HepG2 (cell line): Measurements from ENCODE around the gene KIF3C. TPM values are rescaled to one million over a fixed set of nuclear protein-coding genes. Genes with fewer than 3 reads are reported as not detected.

ENCODE experiments used
- HNF1B ChIP-seq: sonication (generic); formaldehyde crosslinking; IDR thresholded peaks from 2 replicates; pipeline ENCODE4 v1.5.1; 2020; ENCODE audit warnings: mild to moderate bottlenecking, moderate library complexity, missing genetic modification reagents
- HNRNPLL ChIP-seq: fragments of 200-400 bp; formaldehyde crosslinking; IDR thresholded peaks from 2 replicates; pipeline ENCODE4 v1.6.1; 2017; ENCODE audit warnings: mild to moderate bottlenecking, low read depth, low read length; ENCODE audit not compliant: poor library complexity, severe bottlenecking
- MATR3 ChIP-seq: sonication (generic); formaldehyde crosslinking; IDR thresholded peaks from 2 replicates; pipeline ENCODE4 v1.4.0; 2020; ENCODE audit warnings: missing genetic modification reagents
- MED8 ChIP-seq: sonication (generic); formaldehyde crosslinking; IDR thresholded peaks from 2 replicates; pipeline ENCODE4 v1.8.1; 2023; ENCODE audit warnings: mild to moderate bottlenecking, missing genetic modification reagents; ENCODE audit not compliant: insufficient replicate concordance
- MYC ChIP-seq: sonication (generic); formaldehyde crosslinking; IDR thresholded peaks from 2 replicates; pipeline ENCODE4 v1.9.0; 2021; ENCODE audit warnings: missing genetic modification reagents, borderline replicate concordance
- NFIC ChIP-seq: IDR thresholded peaks from 2 replicates; pipeline ENCODE4 v1.6.1; 2012; ENCODE audit warnings: mild to moderate bottlenecking, low read length, inconsistent platforms
- RBFOX2 ChIP-seq: fragments of 200-400 bp; formaldehyde crosslinking; IDR thresholded peaks from 2 replicates; pipeline ENCODE4 v1.6.1; 2017; ENCODE audit warnings: low read depth, mild to moderate bottlenecking, low read length
- SAP130 ChIP-seq: IDR thresholded peaks from 2 replicates; pipeline ENCODE4 v1.6.1; 2016; ENCODE audit warnings: low read depth
- SP2 ChIP-seq: sonication (generic); formaldehyde crosslinking; IDR thresholded peaks from 2 replicates; pipeline ENCODE4 v1.5.1; 2020; ENCODE audit warnings: mild to moderate bottlenecking, missing genetic modification reagents
- TBP ChIP-seq: sonication (generic); formaldehyde crosslinking; IDR thresholded peaks from 2 replicates; pipeline ENCODE4 v1.5.0; 2020; ENCODE audit warnings: missing genetic modification reagents
- YEATS4 ChIP-seq: sonication (generic); formaldehyde crosslinking; IDR thresholded peaks from 2 replicates; pipeline ENCODE4 v1.4.0; 2020; ENCODE audit warnings: missing genetic modification reagents, borderline replicate concordance
- ZNF891 ChIP-seq: sonication (generic); formaldehyde crosslinking; IDR thresholded peaks from 2 replicates; pipeline ENCODE4 v1.5.0; 2020; ENCODE audit warnings: mild to moderate bottlenecking, missing genetic modification reagents
- polyA plus RNA-seq, 8 experiments: library from polyadenylated mRNA; depleted of rRNA in 3 of 8; stranded (reverse) in 7 of 8; unstranded in 1 of 8; fragments of >200 nt; fragmentation: Illumina TruSeq in 4 of 8; extraction: Trizol in 4 of 8; gene quantifications; 2 replicates each; pipeline versions ENCODE4 v1.2.1 to v1.2.3, GENCODE V29; 2011 to 2016; ENCODE audit warnings: low read depth in 4 of 8, missing spikeins in 1 of 8, mixed read lengths in 1 of 8; ENCODE audit not compliant: insufficient read depth in 1 of 8
- total RNA-seq, 5 experiments: library from RNA; depleted of rRNA; stranded (reverse); fragments of >200 nt; fragmentation: Illumina TruSeq; extraction: Trizol; gene quantifications; 2 replicates each; pipeline ENCODE4 v1.2.3, GENCODE V29; 2016; ENCODE audit warnings: low read depth in 1 of 5
- TF ChIP-seq, protein P1 (sequence below): IDR thresholded peaks from 2 replicates; pipeline ENCODE4 v1.6.1; 2012; ENCODE audit warnings: low read length, improper control_type of control experiment
- TF ChIP-seq, protein P2 (sequence below): sonication (generic); formaldehyde crosslinking; IDR thresholded peaks from 2 replicates; pipeline ENCODE4 v1.5.1; 2020; ENCODE audit warnings: missing genetic modification reagents, mild to moderate bottlenecking, borderline replicate concordance
- TF ChIP-seq, protein P3 (sequence below): sonication (generic); formaldehyde crosslinking; IDR thresholded peaks from 2 replicates; pipeline ENCODE4 v1.4.0; 2020; ENCODE audit warnings: missing genetic modification reagents
- TF ChIP-seq, protein P4 (sequence below): sonication (generic); formaldehyde crosslinking; IDR thresholded peaks from 2 replicates; pipeline ENCODE4 v1.4.0; 2020; ENCODE audit warnings: missing genetic modification reagents, mild to moderate bottlenecking, borderline replicate concordance

KIF3C gene
- total and polyA plus RNA-seq, 2 of the 13 experiments (the other 11 are each of a cell fraction or from before 2014, with no cell fraction given) = 3.6 to 4.9 TPM

DNA sequence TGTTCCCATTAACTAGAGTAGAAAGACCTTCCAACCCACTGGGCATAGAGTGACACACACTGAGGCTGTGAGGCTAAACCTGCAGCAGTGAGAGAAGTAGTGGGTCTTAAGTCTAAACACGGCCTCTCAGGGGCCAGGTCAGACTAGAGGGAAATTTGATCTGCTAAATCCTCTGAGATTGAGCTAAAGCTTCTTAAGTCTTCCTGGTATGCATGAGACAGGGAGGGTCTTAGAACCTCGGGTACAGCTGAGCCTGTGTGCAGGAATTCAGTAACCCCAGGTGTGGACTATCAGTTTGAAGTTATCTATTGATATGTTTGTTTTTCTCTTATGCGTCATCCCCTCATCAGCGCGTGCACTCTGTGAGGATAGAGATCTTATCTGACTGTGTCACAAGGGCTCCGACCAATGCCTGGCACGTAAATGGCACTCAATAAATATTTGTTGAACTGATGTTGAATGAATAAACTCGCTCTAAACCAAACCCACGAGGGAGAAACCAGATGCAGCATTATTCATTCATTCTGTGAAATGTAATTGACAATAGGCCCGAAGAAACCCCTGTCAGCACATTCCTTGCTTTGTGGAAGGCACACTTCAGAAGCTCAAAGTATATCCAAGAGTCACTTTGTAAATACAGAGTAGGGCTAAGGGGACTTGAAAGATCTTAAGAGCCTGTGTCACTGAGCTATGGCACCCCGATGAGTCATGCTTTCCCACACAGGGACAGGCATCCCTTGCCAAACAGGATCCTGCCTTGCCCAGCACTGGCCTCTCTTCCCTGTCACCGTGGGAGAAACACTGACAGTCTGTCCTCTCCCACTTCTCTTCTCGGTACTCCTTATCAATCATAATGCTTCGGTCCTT is 29.9 kb upstream of the KIF3C start (continued):
- TF ChIP-seq, protein P1, sequence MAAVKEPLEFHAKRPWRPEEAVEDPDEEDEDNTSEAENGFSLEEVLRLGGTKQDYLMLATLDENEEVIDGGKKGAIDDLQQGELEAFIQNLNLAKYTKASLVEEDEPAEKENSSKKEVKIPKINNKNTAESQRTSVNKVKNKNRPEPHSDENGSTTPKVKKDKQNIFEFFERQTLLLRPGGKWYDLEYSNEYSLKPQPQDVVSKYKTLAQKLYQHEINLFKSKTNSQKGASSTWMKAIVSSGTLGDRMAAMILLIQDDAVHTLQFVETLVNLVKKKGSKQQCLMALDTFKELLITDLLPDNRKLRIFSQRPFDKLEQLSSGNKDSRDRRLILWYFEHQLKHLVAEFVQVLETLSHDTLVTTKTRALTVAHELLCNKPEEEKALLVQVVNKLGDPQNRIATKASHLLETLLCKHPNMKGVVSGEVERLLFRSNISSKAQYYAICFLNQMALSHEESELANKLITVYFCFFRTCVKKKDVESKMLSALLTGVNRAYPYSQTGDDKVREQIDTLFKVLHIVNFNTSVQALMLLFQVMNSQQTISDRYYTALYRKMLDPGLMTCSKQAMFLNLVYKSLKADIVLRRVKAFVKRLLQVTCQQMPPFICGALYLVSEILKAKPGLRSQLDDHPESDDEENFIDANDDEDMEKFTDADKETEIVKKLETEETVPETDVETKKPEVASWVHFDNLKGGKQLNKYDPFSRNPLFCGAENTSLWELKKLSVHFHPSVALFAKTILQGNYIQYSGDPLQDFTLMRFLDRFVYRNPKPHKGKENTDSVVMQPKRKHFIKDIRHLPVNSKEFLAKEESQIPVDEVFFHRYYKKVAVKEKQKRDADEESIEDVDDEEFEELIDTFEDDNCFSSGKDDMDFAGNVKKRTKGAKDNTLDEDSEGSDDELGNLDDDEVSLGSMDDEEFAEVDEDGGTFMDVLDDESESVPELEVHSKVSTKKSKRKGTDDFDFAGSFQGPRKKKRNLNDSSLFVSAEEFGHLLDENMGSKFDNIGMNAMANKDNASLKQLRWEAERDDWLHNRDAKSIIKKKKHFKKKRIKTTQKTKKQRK = no peak
- TF ChIP-seq RBFOX2 (no peak), HNRNPLL (no peak), MATR3 (no peak), TBP (no peak), SP2 (CRISPR knock-in tag) (no peak), ZNF891 (CRISPR knock-in tag) (no peak), HNF1B (CRISPR knock-in tag) (no peak), YEATS4 (no peak), NFIC (no peak), MYC (no peak), SAP130 (CRISPR knock-in tag) (peak; percentile 78), MED8 (CRISPR knock-in tag) (no peak)
- TF ChIP-seq, protein P2, sequence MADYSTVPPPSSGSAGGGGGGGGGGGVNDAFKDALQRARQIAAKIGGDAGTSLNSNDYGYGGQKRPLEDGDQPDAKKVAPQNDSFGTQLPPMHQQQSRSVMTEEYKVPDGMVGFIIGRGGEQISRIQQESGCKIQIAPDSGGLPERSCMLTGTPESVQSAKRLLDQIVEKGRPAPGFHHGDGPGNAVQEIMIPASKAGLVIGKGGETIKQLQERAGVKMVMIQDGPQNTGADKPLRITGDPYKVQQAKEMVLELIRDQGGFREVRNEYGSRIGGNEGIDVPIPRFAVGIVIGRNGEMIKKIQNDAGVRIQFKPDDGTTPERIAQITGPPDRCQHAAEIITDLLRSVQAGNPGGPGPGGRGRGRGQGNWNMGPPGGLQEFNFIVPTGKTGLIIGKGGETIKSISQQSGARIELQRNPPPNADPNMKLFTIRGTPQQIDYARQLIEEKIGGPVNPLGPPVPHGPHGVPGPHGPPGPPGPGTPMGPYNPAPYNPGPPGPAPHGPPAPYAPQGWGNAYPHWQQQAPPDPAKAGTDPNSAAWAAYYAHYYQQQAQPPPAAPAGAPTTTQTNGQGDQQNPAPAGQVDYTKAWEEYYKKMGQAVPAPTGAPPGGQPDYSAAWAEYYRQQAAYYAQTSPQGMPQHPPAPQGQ = no peak
- TF ChIP-seq, protein P3, sequence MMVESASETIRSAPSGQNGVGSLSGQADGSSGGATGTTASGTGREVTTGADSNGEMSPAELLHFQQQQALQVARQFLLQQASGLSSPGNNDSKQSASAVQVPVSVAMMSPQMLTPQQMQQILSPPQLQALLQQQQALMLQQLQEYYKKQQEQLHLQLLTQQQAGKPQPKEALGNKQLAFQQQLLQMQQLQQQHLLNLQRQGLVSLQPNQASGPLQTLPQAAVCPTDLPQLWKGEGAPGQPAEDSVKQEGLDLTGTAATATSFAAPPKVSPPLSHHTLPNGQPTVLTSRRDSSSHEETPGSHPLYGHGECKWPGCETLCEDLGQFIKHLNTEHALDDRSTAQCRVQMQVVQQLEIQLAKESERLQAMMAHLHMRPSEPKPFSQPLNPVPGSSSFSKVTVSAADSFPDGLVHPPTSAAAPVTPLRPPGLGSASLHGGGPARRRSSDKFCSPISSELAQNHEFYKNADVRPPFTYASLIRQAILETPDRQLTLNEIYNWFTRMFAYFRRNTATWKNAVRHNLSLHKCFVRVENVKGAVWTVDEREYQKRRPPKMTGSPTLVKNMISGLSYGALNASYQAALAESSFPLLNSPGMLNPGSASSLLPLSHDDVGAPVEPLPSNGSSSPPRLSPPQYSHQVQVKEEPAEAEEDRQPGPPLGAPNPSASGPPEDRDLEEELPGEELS (CRISPR knock-in tag) = peak; percentile 91
- TF ChIP-seq, protein P4, sequence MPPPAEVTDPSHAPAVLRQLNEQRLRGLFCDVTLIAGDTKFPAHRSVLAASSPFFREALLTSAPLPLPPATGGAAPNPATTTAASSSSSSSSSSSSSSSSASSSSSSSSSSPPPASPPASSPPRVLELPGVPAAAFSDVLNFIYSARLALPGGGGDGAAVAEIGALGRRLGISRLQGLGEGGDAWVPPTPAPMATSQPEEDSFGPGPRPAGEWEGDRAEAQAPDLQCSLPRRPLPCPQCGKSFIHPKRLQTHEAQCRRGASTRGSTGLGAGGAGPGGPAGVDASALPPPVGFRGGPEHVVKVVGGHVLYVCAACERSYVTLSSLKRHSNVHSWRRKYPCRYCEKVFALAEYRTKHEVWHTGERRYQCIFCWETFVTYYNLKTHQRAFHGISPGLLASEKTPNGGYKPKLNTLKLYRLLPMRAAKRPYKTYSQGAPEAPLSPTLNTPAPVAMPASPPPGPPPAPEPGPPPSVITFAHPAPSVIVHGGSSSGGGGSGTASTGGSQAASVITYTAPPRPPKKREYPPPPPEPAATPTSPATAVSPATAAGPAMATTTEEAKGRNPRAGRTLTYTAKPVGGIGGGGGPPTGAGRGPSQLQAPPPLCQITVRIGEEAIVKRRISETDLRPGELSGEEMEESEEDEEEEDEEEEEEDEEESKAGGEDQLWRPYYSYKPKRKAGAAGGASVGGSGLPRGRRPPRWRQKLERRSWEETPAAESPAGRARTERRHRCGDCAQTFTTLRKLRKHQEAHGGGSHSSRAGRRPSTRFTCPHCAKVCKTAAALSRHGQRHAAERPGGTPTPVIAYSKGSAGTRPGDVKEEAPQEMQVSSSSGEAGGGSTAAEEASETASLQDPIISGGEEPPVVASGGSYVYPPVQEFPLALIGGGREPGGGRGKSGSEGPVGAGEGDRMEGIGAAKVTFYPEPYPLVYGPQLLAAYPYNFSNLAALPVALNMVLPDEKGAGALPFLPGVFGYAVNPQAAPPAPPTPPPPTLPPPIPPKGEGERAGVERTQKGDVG = no peak
